H1 (cell line): ENCODE data around the gene THEM5. TPM values are rescaled to one million over a fixed set of nuclear protein-coding genes. Genes with fewer than 3 reads are reported as not detected.

ENCODE experiments used
- CTCF ChIA-PET: fragments of 300-600 bp; sonication (Branson Sonifier 250); formaldehyde crosslinking; loops from one replicate; lab custom pipeline; 2021; ENCODE audit not compliant: partially characterized antibody; lab: Charles Lee
- POLR2A ChIA-PET: fragments of 300-600 bp; sonication (Branson Sonifier 250); formaldehyde crosslinking; loops from one replicate; lab custom pipeline; 2021; ENCODE audit warnings: inconsistent platforms; ENCODE audit not compliant: partially characterized antibody; lab: Charles Lee
- DNase-seq, 2 experiments: peaks; one replicate each; pipeline versions ENCODE4 v3.0.0 to v3.0.0-alpha.2; 2010 to 2022; ENCODE audit warnings: low spot score in 2 of 2, low read depth in 1 of 2, mixed read lengths in 1 of 2
- FAIRE-seq: peaks from 2 replicates; lab custom pipeline; 2011; peaks lifted over from hg19 to GRCh38; lab: Jason Lieb, UNC
- H2AFZ ChIP-seq: 2 replicates; pipeline ENCODE4 v1.8.1; 2012; ENCODE audit warnings: low read length, inconsistent platforms
- H2AK5ac ChIP-seq: 2 replicates; pipeline ENCODE4 v1.6.1; 2013; ENCODE audit warnings: low read depth, low read length
- H2BK120ac ChIP-seq: replicated peaks from 2 replicates; pipeline ENCODE3; 2013; ENCODE audit warnings: low read depth, low read length, inconsistent platforms
- H2BK12ac ChIP-seq: 2 replicates; pipeline ENCODE4 v1.6.1; 2013; ENCODE audit warnings: low read depth, low read length
- H2BK15ac ChIP-seq: 2 replicates; pipeline ENCODE4 v1.6.1; 2013; ENCODE audit warnings: low read length
- H2BK20ac ChIP-seq: 2 replicates; pipeline ENCODE4 v1.6.1; 2013; ENCODE audit warnings: low read length
- H2BK5ac ChIP-seq: 2 replicates; pipeline ENCODE4 v1.6.1; 2013; ENCODE audit warnings: low read depth, low read length
- H3K14ac ChIP-seq: 2 replicates; pipeline ENCODE4 v1.6.1; 2013; ENCODE audit warnings: inconsistent platforms; ENCODE audit not compliant: insufficient read length
- H3K18ac ChIP-seq: 2 replicates; pipeline ENCODE4 v1.6.1; 2013; ENCODE audit warnings: low read length; ENCODE audit errors: extremely low read depth
- H3K23ac ChIP-seq: 2 replicates; pipeline ENCODE4 v1.6.1; 2013; ENCODE audit warnings: inconsistent platforms; ENCODE audit not compliant: insufficient read length
- H3K23me2 ChIP-seq: 2 replicates; pipeline ENCODE4 v1.6.1; 2013; ENCODE audit warnings: low read depth, low read length
- H3K27ac ChIP-seq: 2 replicates; pipeline ENCODE4 v1.6.1; 2011; ENCODE audit warnings: low read depth, low read length, inconsistent platforms
- H3K27me3 ChIP-seq, 4 experiments: replicated peaks in 1 of 4; 1 replicate in 1 of 4; 2 replicates in 3 of 4; pipeline versions ENCODE4 v1.6.1 to v1.8.1; 2011 to 2013; ENCODE audit warnings: low read length in 3 of 4, mild to moderate bottlenecking in 3 of 4, inconsistent platforms in 2 of 4, mixed read lengths in 2 of 4, moderate library complexity in 1 of 4; ENCODE audit not compliant: control insufficient read depth in 3 of 4, insufficient read depth in 3 of 4; ENCODE audit errors: extremely low read depth in 1 of 4
- H3K36me3 ChIP-seq, 4 experiments: 2 replicates each; pipeline versions ENCODE4 v1.6.1 to v1.8.1; 2011 to 2013; ENCODE audit warnings: mild to moderate bottlenecking in 4 of 4, low read length in 3 of 4, moderate library complexity in 2 of 4, control low read depth in 1 of 4, inconsistent platforms in 1 of 4; ENCODE audit not compliant: insufficient read depth in 4 of 4, control insufficient read depth in 2 of 4
- H3K4ac ChIP-seq: replicated peaks from 2 replicates; pipeline ENCODE3; 2013; ENCODE audit warnings: low read length, low read depth, mixed read lengths, inconsistent platforms; ENCODE audit not compliant: insufficient read length
- H3K4me1 ChIP-seq, 4 experiments: replicated peaks in 1 of 4; 1 replicate in 1 of 4; 2 replicates in 3 of 4; pipeline versions ENCODE4 v1.6.1 to v1.8.1; 2011 to 2013; ENCODE audit warnings: low read length in 3 of 4, inconsistent platforms in 2 of 4, mixed read lengths in 1 of 4; ENCODE audit not compliant: insufficient read depth in 4 of 4, control insufficient read depth in 3 of 4
- H3K4me2 ChIP-seq, 2 experiments: 2 replicates each; pipeline versions ENCODE4 v1.6.1 to v1.8.1; 2011 to 2013; ENCODE audit warnings: low read depth in 2 of 2, low read length in 2 of 2, control low read depth in 1 of 2, inconsistent platforms in 1 of 2, mild to moderate bottlenecking in 1 of 2; ENCODE audit not compliant: insufficient read depth in 1 of 2
- H3K4me3 ChIP-seq, 4 experiments: fragments of 200-600, 300-600 bp in 1 of 4; sonication (generic), shearing (Covaris generic), sonication (Bioruptor Twin) in 1 of 4; 2 replicates each; pipeline versions ENCODE4 v1.5.1 to v1.8.1; 2011 to 2016; ENCODE audit warnings: low read length in 4 of 4, low read depth in 3 of 4, control low read depth in 2 of 4, inconsistent platforms in 2 of 4, mild to moderate bottlenecking in 2 of 4, mixed read lengths in 1 of 4, moderate library complexity in 1 of 4; ENCODE audit not compliant: insufficient read depth in 2 of 4; ENCODE audit errors: extremely low read depth in 1 of 4
- H3K56ac ChIP-seq: replicated peaks from 2 replicates; pipeline ENCODE3; 2013; ENCODE audit warnings: low read depth, mild to moderate bottlenecking, mixed read lengths, low read length, inconsistent platforms; ENCODE audit not compliant: insufficient read length
- H3K79me1 ChIP-seq: 2 replicates; pipeline ENCODE4 v1.6.1; 2013; ENCODE audit warnings: low read depth, low read length, control low read depth
- H3K79me2 ChIP-seq, 2 experiments: 2 replicates each; pipeline versions ENCODE4 v1.6.1 to v1.8.1; 2012 to 2013; ENCODE audit warnings: low read length in 2 of 2, mild to moderate bottlenecking in 2 of 2, inconsistent platforms in 1 of 2; ENCODE audit not compliant: insufficient read depth in 2 of 2, control insufficient read depth in 1 of 2
- H3K9ac ChIP-seq, 4 experiments: replicated peaks in 1 of 4; 1 replicate in 1 of 4; 2 replicates in 3 of 4; pipeline versions ENCODE4 v1.6.1 to v1.8.1; 2011 to 2013; ENCODE audit warnings: low read depth in 3 of 4, low read length in 3 of 4, control low read depth in 2 of 4, mild to moderate bottlenecking in 2 of 4, moderate library complexity in 2 of 4, inconsistent platforms in 1 of 4; ENCODE audit errors: extremely low read depth in 1 of 4
- H3K9me3 ChIP-seq, 2 experiments: 2 replicates each; pipeline versions ENCODE4 v1.6.1 to v1.8.1; 2012 to 2013; ENCODE audit warnings: mild to moderate bottlenecking in 2 of 2, moderate library complexity in 2 of 2, control low read depth in 1 of 2, inconsistent platforms in 1 of 2, low read depth in 1 of 2, low read length in 1 of 2, mixed read lengths in 1 of 2; ENCODE audit not compliant: insufficient read depth in 2 of 2
- H4K20me1 ChIP-seq, 2 experiments: replicated peaks in 1 of 2; 2 replicates each; pipeline versions ENCODE3 to v1.8.1; 2011 to 2013; ENCODE audit warnings: inconsistent platforms in 2 of 2, low read length in 2 of 2, mild to moderate bottlenecking in 1 of 2; ENCODE audit not compliant: insufficient read depth in 2 of 2, control insufficient read depth in 1 of 2
- H4K5ac ChIP-seq: 2 replicates; pipeline ENCODE4 v1.6.1; 2013; ENCODE audit warnings: low read length, low read depth, mixed read lengths, inconsistent platforms; ENCODE audit not compliant: insufficient read length
- H4K8ac ChIP-seq: 2 replicates; pipeline ENCODE4 v1.8.0; 2013; ENCODE audit warnings: mild to moderate bottlenecking, moderate library complexity, low read length, inconsistent platforms; ENCODE audit not compliant: insufficient read depth; ENCODE audit errors: extremely low read depth
- H4K91ac ChIP-seq: replicated peaks from 2 replicates; pipeline ENCODE3; 2013; ENCODE audit warnings: low read length, mixed read lengths, inconsistent platforms; ENCODE audit not compliant: insufficient read length
- SIRT6 ChIP-seq: IDR thresholded peaks from one replicate; pipeline ENCODE4 v1.7.1; 2012; ENCODE audit warnings: low read length, inconsistent platforms
- WGBS, 2 experiments: shearing (Covaris generic) in 1 of 2; methylation state at CpG; one replicate each; pipeline versions ENCODE4 v1.1.6 to v1.1.7; 2013 to 2015; ENCODE audit warnings: low lambda C conversion rate in 2 of 2, mixed read lengths in 2 of 2, inconsistent platforms in 1 of 2, low coverage in 1 of 2, missing lambda C conversion rate in 1 of 2; ENCODE audit not compliant: insufficient replicate concordance in 2 of 2, insufficient coverage in 1 of 2, insufficient read length in 1 of 2; ENCODE audit errors: extremely low coverage in 1 of 2, missing lambda C conversion rate in 1 of 2; 5-methylcytosine and 5-hydroxymethylcytosine counted together
- polyA plus RNA-seq, 7 experiments: library from polyadenylated mRNA; depleted of rRNA in 3 of 7; stranded (reverse) in 5 of 7; unstranded in 2 of 7; fragments of >200 nt in 5 of 7; fragments of 200-250 nt in 2 of 7; gene quantifications; 1 replicate in 5 of 7; 2 replicates in 1 of 7; 4 replicates in 1 of 7; pipeline versions ENCODE4 v1.2.1 to v1.2.3, GENCODE V29; 2011 to 2013; ENCODE audit warnings: missing spikeins in 2 of 7, mixed read lengths in 2 of 7
- total RNA-seq: library from RNA; stranded (reverse); fragmentation: NEBNext Ultra II Directional; extraction: Animal tissue kit (Norgen Biotek cat#: 25700); gene quantifications from 2 replicates; pipeline ENCODE4 v1.2.1, GENCODE V29; 2021
- TF ChIP-seq, protein P1 (sequence below): IDR thresholded peaks from 2 replicates; pipeline ENCODE4 v1.6.1; 2011; ENCODE audit warnings: low read length, improper control_type of control experiment

THEM5 gene
- total and polyA plus RNA-seq, 2 of the 8 experiments (the other 6 are each of a cell fraction or from before 2014, with no cell fraction given), result not detected

- DNase-seq, result no peak
Measured at GRCh38 chr1:151799179-151800022, 54.1 kb downstream of the THEM5 start.

More at GRCh38 chr1:151799179-151800022, 54.1 kb downstream of the THEM5 start:
- H3K36me3 ChIP-seq, result no peaks in the 10 kb centered on the region
- H3K4ac ChIP-seq, result no peak overlapping the region
- no peaks in the 10 kb centered on the region for H3K79me2 ChIP-seq
- no peak overlapping the region for H3K18ac ChIP-seq
- H2BK20ac ChIP-seq, result no peak overlapping the region
- no peak overlapping the region for H3K14ac ChIP-seq
- H3K4me1 ChIP-seq, result no peaks in the 10 kb centered on the region; a peak in 1 of 7 replicates
- TF ChIP-seq, protein P1, sequence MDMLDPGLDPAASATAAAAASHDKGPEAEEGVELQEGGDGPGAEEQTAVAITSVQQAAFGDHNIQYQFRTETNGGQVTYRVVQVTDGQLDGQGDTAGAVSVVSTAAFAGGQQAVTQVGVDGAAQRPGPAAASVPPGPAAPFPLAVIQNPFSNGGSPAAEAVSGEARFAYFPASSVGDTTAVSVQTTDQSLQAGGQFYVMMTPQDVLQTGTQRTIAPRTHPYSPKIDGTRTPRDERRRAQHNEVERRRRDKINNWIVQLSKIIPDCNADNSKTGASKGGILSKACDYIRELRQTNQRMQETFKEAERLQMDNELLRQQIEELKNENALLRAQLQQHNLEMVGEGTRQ, result peak; percentile 48; the same call in 1 of the 2 replicates
- no peak for TF ChIP-seq SIRT6
- ChIA-PET POLR2A (interaction anchor here (0.8 kb wide), 1 partner anchor 27 kb away, joined by 4 read pairs; no protein-coding TSS in a partner anchor), CTCF (interaction anchor here (0.6 to 2.6 kb wide), 7 partner anchors 10 to 1396 kb away, joined by 3 to 12 read pairs (median 4); partner anchors contain the start of gene MRPL9)
- no peaks in the 10 kb centered on the region for H3K9me3 ChIP-seq
- H3K4me3 ChIP-seq, result no peak overlapping the region
- H2BK120ac ChIP-seq, result no peak overlapping the region
- H3K27ac ChIP-seq, result peak overlapping the region; percentile 2; the same call in 1 of the 2 replicates
- H4K91ac ChIP-seq, result no peak overlapping the region
- 58% methylated on average over 9 of the region's 9 CpGs; no CpG with 5 or more reads in 1 of the 2 experiments for WGBS, 2 experiments
- H3K27me3 ChIP-seq, result peaks cover 0 to 3% (median 1%) of the 10 kb centered on the region in 4 experiments; a peak in 1 of 7 replicates
- no peak overlapping the region for H2AK5ac ChIP-seq
- no peak overlapping the region for H2BK15ac ChIP-seq
- no peak for FAIRE-seq
- H2BK5ac ChIP-seq, result no peak overlapping the region
- H2AFZ ChIP-seq, result 0 out of 2 replicates have a peak overlapping the region, but pooled peaks have one; percentile 61
- H3K23me2 ChIP-seq, result no peaks in the 10 kb centered on the region
- H4K5ac ChIP-seq, result no peak overlapping the region
- H3K4me2 ChIP-seq, result peak overlapping the region in 1 of 2 experiments; percentile 7; a peak in 1 of 4 replicates
- no peak overlapping the region; the same call in 1 of the 2 replicates for H2BK12ac ChIP-seq
- no peak overlapping the region for H4K8ac ChIP-seq
- no peak overlapping the region for H3K23ac ChIP-seq
- H4K20me1 ChIP-seq, result no peaks in the 10 kb centered on the region
- no peak overlapping the region for H3K56ac ChIP-seq
- H3K79me1 ChIP-seq, result no peaks in the 10 kb centered on the region
- no peak overlapping the region for H3K9ac ChIP-seq
